H1 (cell line): ENCODE measurements around the gene ENPEP. TPM values are rescaled to one million over a fixed set of nuclear protein-coding genes. Genes with fewer than 3 reads are reported as not detected.

Experiments used
- ASH2L ChIP-seq: fragments of 200-600, 300-600 bp; sonication (generic); IDR thresholded peaks from one replicate; pipeline ENCODE4 v1.7.1; 2017; ENCODE audit warnings: low read length
- BACH1 ChIP-seq: IDR thresholded peaks from 2 replicates; pipeline ENCODE4 v1.6.1; 2012; ENCODE audit warnings: low read length, improper control_type of control experiment
- BRCA1 ChIP-seq: IDR thresholded peaks from 2 replicates; pipeline ENCODE4 v1.6.1; 2012; ENCODE audit warnings: low read depth, low read length, improper control_type of control experiment
- CHD7 ChIP-seq: fragments of 300-600 bp; sonication (generic); IDR thresholded peaks from 2 replicates; pipeline ENCODE4 v1.7.1; 2012; ENCODE audit warnings: low read length, moderate library complexity, mild to moderate bottlenecking, inconsistent platforms; ENCODE audit not compliant: insufficient replicate concordance
- HDAC2 ChIP-seq, 2 experiments: fragments of 300-600 bp in 1 of 2; sonication (generic) in 1 of 2; IDR thresholded peaks; 2 replicates each; pipeline ENCODE4 v1.6.1; 2011 to 2012; ENCODE audit warnings: low read depth in 2 of 2, low read length in 2 of 2, mild to moderate bottlenecking in 2 of 2, moderate library complexity in 2 of 2, borderline replicate concordance in 1 of 2, inconsistent platforms in 1 of 2
- HDAC6 ChIP-seq: IDR thresholded peaks from one replicate; pipeline ENCODE4 v1.7.1; 2012; ENCODE audit warnings: low read depth, mild to moderate bottlenecking, inconsistent platforms, low read length, moderate library complexity
- NRF1 ChIP-seq: IDR thresholded peaks from 2 replicates; pipeline ENCODE4 v1.6.1; 2011; ENCODE audit warnings: mild to moderate bottlenecking, low read depth, low read length, improper control_type of control experiment
- SAP30 ChIP-seq: fragments of 300-600 bp; sonication (generic); IDR thresholded peaks from 2 replicates; pipeline ENCODE4 v1.7.1; 2012; ENCODE audit warnings: low read length, moderate library complexity, mild to moderate bottlenecking, inconsistent platforms; ENCODE audit not compliant: insufficient read depth, insufficient replicate concordance
- SIRT6 ChIP-seq: IDR thresholded peaks from one replicate; pipeline ENCODE4 v1.7.1; 2012; ENCODE audit warnings: low read length, inconsistent platforms
- SIX5 ChIP-seq: IDR thresholded peaks from 2 replicates; pipeline ENCODE4 v1.6.1; 2011; ENCODE audit warnings: mild to moderate bottlenecking, low read depth, low read length
- TAF1 ChIP-seq: IDR thresholded peaks from 2 replicates; pipeline ENCODE4 v1.6.1; 2011; ENCODE audit warnings: mild to moderate bottlenecking, low read depth, low read length
- YY1 ChIP-seq: IDR thresholded peaks from 2 replicates; pipeline ENCODE4 v1.6.1; 2011; ENCODE audit warnings: low read depth, mild to moderate bottlenecking, low read length
- ZNF274 ChIP-seq: IDR thresholded peaks from 2 replicates; pipeline ENCODE4 v1.7.0; 2012; ENCODE audit warnings: low read length, borderline replicate concordance; ENCODE audit errors: extremely low read depth
- polyA plus RNA-seq, 7 experiments: library from polyadenylated mRNA; depleted of rRNA in 3 of 7; stranded (reverse) in 5 of 7; unstranded in 2 of 7; fragments of >200 nt in 5 of 7; fragments of 200-250 nt in 2 of 7; gene quantifications; 1 replicate in 5 of 7; 2 replicates in 1 of 7; 4 replicates in 1 of 7; pipeline versions ENCODE4 v1.2.1 to v1.2.3, GENCODE V29; 2011 to 2013; ENCODE audit warnings: missing spikeins in 2 of 7, mixed read lengths in 2 of 7
- total RNA-seq: library from RNA; stranded (reverse); fragmentation: NEBNext Ultra II Directional; extraction: Animal tissue kit (Norgen Biotek cat#: 25700); gene quantifications from 2 replicates; pipeline ENCODE4 v1.2.1, GENCODE V29; 2021

ENPEP gene
- total and polyA plus RNA-seq, 2 of the 8 experiments (the other 6 are each of a cell fraction or from before 2014, with no cell fraction given), result 0.09 to 0.61 TPM

GRCh38 chr4:110477836-110478235 lies 1.9 kb downstream of the ENPEP start (continued):
- no peak for TF ChIP-seq CHD7
- TF ChIP-seq YY1, result no peak
- no peak for TF ChIP-seq BRCA1
- no peak for TF ChIP-seq TAF1
- TF ChIP-seq SIRT6, result no peak
- TF ChIP-seq SIX5, result no peak
- TF ChIP-seq ZNF274, result no peak
- no peak for TF ChIP-seq HDAC2 (IDR thresholded peaks at IDR 0.05; ENCODE audit: borderline replicate concordance in 1 of 2, low read depth in 2 of 2, low read length in 2 of 2)
- no peak for TF ChIP-seq NRF1
- no peak for TF ChIP-seq ASH2L
- TF ChIP-seq HDAC6, result no peak
- no peak for TF ChIP-seq SAP30
- no peak for TF ChIP-seq BACH1
